ENCODE results near the gene PTCD2.

DNA sequence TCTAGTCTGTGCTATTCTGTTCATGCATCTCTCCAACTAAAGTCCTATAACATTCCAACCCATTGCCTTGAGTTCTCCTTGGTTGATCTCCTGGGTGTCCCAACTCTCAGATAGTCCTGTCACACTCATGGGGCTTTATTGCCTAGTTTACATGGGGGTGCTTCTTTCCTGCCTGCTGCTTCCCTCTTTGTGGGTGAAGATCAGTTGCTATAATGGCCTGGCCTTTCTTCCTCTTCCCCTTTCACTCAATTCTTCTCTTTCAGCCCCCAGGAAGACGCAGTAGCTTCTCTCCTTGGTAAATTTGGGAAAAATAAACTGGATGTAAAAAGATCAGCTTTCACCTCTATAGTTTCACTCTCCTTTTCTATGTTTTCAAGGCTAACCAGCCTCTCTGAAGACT, 66.5 kb downstream of the PTCD2 start:
- TF ChIP-seq, protein P1, sequence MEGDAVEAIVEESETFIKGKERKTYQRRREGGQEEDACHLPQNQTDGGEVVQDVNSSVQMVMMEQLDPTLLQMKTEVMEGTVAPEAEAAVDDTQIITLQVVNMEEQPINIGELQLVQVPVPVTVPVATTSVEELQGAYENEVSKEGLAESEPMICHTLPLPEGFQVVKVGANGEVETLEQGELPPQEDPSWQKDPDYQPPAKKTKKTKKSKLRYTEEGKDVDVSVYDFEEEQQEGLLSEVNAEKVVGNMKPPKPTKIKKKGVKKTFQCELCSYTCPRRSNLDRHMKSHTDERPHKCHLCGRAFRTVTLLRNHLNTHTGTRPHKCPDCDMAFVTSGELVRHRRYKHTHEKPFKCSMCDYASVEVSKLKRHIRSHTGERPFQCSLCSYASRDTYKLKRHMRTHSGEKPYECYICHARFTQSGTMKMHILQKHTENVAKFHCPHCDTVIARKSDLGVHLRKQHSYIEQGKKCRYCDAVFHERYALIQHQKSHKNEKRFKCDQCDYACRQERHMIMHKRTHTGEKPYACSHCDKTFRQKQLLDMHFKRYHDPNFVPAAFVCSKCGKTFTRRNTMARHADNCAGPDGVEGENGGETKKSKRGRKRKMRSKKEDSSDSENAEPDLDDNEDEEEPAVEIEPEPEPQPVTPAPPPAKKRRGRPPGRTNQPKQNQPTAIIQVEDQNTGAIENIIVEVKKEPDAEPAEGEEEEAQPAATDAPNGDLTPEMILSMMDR (conservative IDR thresholded peaks at IDR 0.05; ENCODE audit: low read length) = no peak
- TF ChIP-seq EZH2phosphoT487 (IDR thresholded peaks at IDR 0.05; ENCODE audit: borderline replicate concordance) = no peak
